K562 (cell line): Measurements from ENCODE around the gene STMND1. TPM values are rescaled to one million over a fixed set of nuclear protein-coding genes. Genes with fewer than 3 reads are reported as not detected.

ENCODE experiments used
- ATAC-seq: fragments of 200-7000 bp; cut with Tn5 transposase; 3 replicates; pipeline ENCODE4 v1.9.1; 2020; ENCODE audit warnings: moderate library complexity
- BruUV-seq: library from RNA; stranded (reverse); fragments of 400-500 nt; replicated peaks from 2 replicates; lab custom pipeline; 2021; lab: Mats Ljungman, UMichigan
- CTCF ChIA-PET: fragments of 300-600 bp; formaldehyde crosslinking; extraction: SDS; loops from one replicate; lab custom pipeline; 2021; ENCODE audit warnings: low intra/inter-chr PET ratio; lab: Yijun Ruan, JAX
- POLR2A ChIA-PET: fragments of 300-600, 350-650 bp; sonication (Branson Sonifier 250); formaldehyde crosslinking; extraction: SDS; loops from one replicate; lab custom pipeline; 2021; ENCODE audit warnings: antibody characterized with exemption, inconsistent platforms; lab: Yijun Ruan, JAX
- DNase-seq, 4 experiments: peaks; one replicate each; pipeline versions ENCODE4 v3.0.0 to v3.0.0-alpha.2; 2011 to 2018; ENCODE audit warnings: low spot score in 3 of 4, mixed read lengths in 3 of 4; ENCODE audit errors: extremely low read depth in 1 of 4
- FAIRE-seq: peaks from 2 replicates; lab custom pipeline; 2011; peaks lifted over from hg19 to GRCh38; lab: Jason Lieb, UNC
- H2AFZ ChIP-seq: 2 replicates; pipeline ENCODE4 v1.6.0; 2011; ENCODE audit warnings: low read depth, low read length, control low read depth, inconsistent platforms
- H3K27ac ChIP-seq: fragments of 200-600 bp; 3 replicates; pipeline ENCODE4 v1.8.0; 2011; ENCODE audit warnings: low read depth, mild to moderate bottlenecking, control low read depth, inconsistent platforms, low read length, moderate library complexity, mixed read lengths; ENCODE audit errors: extremely low read depth
- H3K27me3 ChIP-seq, 2 experiments: fragments of 300-600 bp in 1 of 2; 2 replicates in 1 of 2; 3 replicates in 1 of 2; pipeline versions ENCODE4 v1.6.0 to v1.8.0; 2011; ENCODE audit warnings: inconsistent platforms in 2 of 2, low read length in 2 of 2, mild to moderate bottlenecking in 1 of 2, mixed read lengths in 1 of 2, moderate library complexity in 1 of 2; ENCODE audit not compliant: control insufficient read depth in 2 of 2, insufficient read depth in 2 of 2
- H3K36me3 ChIP-seq: fragments of 300-600 bp; 3 replicates; pipeline ENCODE4 v1.8.0; 2011; ENCODE audit warnings: mild to moderate bottlenecking, low read length, inconsistent platforms; ENCODE audit not compliant: control insufficient read depth, insufficient read depth
- H3K4me1 ChIP-seq, 2 experiments: fragments of 200-600 bp in 1 of 2; replicated peaks in 1 of 2; 2 replicates in 1 of 2; 3 replicates in 1 of 2; pipeline versions ENCODE4 v1.5.1 to v1.8.0; 2011; ENCODE audit warnings: inconsistent platforms in 2 of 2, low read length in 2 of 2, mild to moderate bottlenecking in 1 of 2, mixed read lengths in 1 of 2, moderate library complexity in 1 of 2; ENCODE audit not compliant: control insufficient read depth in 2 of 2, insufficient read depth in 2 of 2
- H3K4me2 ChIP-seq: 2 replicates; pipeline ENCODE4 v1.6.1; 2011; ENCODE audit warnings: low read length, control low read depth, inconsistent platforms, mixed read lengths; ENCODE audit not compliant: insufficient read depth
- H3K4me3 ChIP-seq: fragments of 200-600 bp; sonication (generic), shearing (Covaris generic); 2 replicates; pipeline ENCODE4 v1.5.1; 2016; ENCODE audit warnings: control low read depth, inconsistent platforms
- H3K79me2 ChIP-seq: fragments of 200-600 bp; 3 replicates; pipeline ENCODE4 v1.8.0; 2011; ENCODE audit warnings: low read length, inconsistent platforms; ENCODE audit not compliant: control insufficient read depth, insufficient read depth
- H3K9ac ChIP-seq, 2 experiments: 2 replicates each; pipeline versions ENCODE4 v1.6.0 to v1.6.1; 2011; ENCODE audit warnings: low read depth in 2 of 2, low read length in 2 of 2, control low read depth in 1 of 2, inconsistent platforms in 1 of 2, mild to moderate bottlenecking in 1 of 2, mixed read lengths in 1 of 2; ENCODE audit not compliant: insufficient read depth in 1 of 2
- H3K9me1 ChIP-seq: one replicate; pipeline ENCODE4 v1.6.0; 2011; ENCODE audit warnings: inconsistent platforms, mild to moderate bottlenecking, low read length, moderate library complexity; ENCODE audit not compliant: control insufficient read depth, insufficient read depth
- H3K9me3 ChIP-seq: replicated peaks from 2 replicates; pipeline ENCODE4 v1.5.1; 2011; ENCODE audit warnings: low read depth, low read length, inconsistent platforms; ENCODE audit not compliant: control insufficient read depth, insufficient read depth
- H4K20me1 ChIP-seq: replicated peaks from 2 replicates; pipeline ENCODE4 v1.6.1; 2011; ENCODE audit warnings: low read length, inconsistent platforms, mixed read lengths; ENCODE audit not compliant: control insufficient read depth, insufficient read depth
- CAMTA2 ChIP-seq: fragments of 250-450 bp; sonication (Bioruptor Pico); conservative IDR thresholded peaks from 2 replicates; pipeline ENCODE4 v1.5.1; 2022
- E2F5 ChIP-seq: sonication (generic); formaldehyde crosslinking; IDR thresholded peaks from 2 replicates; pipeline ENCODE4 v1.8.0; 2022; ENCODE audit warnings: mild to moderate bottlenecking, missing genetic modification reagents
- E2F6 ChIP-seq, 2 experiments: IDR thresholded peaks; 2 replicates each; pipeline ENCODE4 v1.6.1; 2011; ENCODE audit warnings: borderline replicate concordance in 1 of 2, control low read depth in 1 of 2, low read depth in 1 of 2, low read length in 1 of 2, mild to moderate bottlenecking in 1 of 2, mixed read lengths in 1 of 2, moderate library complexity in 1 of 2; ENCODE audit not compliant: insufficient read depth in 1 of 2, insufficient read length in 1 of 2, poor library complexity in 1 of 2, severe bottlenecking in 1 of 2; ENCODE audit errors: extremely low read depth in 1 of 2
- ETS1 ChIP-seq: conservative IDR thresholded peaks from 2 replicates; pipeline ENCODE4 v1.6.1; 2011; ENCODE audit warnings: low read depth, mild to moderate bottlenecking, low read length; ENCODE audit not compliant: control insufficient read depth
- FOXO4 ChIP-seq: fragments of 450-650 bp; formaldehyde crosslinking; IDR thresholded peaks from 2 replicates; pipeline ENCODE4 v1.4.0; 2020; ENCODE audit warnings: mild to moderate bottlenecking, moderate library complexity
- FUS ChIP-seq: fragments of 200-400 bp; formaldehyde crosslinking; optimal IDR thresholded peaks from 2 replicates; pipeline ENCODE3; 2017; ENCODE audit warnings: low read depth, low read length
- GATAD2A ChIP-seq: fragments of 450-650 bp; IDR thresholded peaks from 2 replicates; pipeline ENCODE4 v1.6.1; 2017
- GTF2E2 ChIP-seq: fragments of 200-800 bp; sonication (Bioruptor generic); IDR thresholded peaks from 2 replicates; pipeline ENCODE4 v1.6.1; 2016; ENCODE audit warnings: missing genetic modification characterization, missing compliant biosample characterization
- KDM2B ChIP-seq: fragments of 250-450 bp; sonication (Bioruptor Pico); IDR thresholded peaks from 2 replicates; pipeline ENCODE4 v1.8.0; 2021; ENCODE audit warnings: mild to moderate bottlenecking, moderate library complexity
- MLX ChIP-seq, 2 experiments: fragments of 450-650 bp in 1 of 2; sonication (generic) in 1 of 2; formaldehyde crosslinking; conservative IDR thresholded peaks; 2 replicates each; pipeline versions ENCODE4 v1.4.0 to v1.8.1; 2020 to 2022; ENCODE audit warnings: mild to moderate bottlenecking in 1 of 2, missing genetic modification reagents in 1 of 2
- NFRKB ChIP-seq: fragments of 450-650 bp; IDR thresholded peaks from 2 replicates; pipeline ENCODE4 v1.6.1; 2016; ENCODE audit warnings: low read depth
- NR1H2 ChIP-seq: sonication (generic); formaldehyde crosslinking; IDR thresholded peaks from 2 replicates; pipeline ENCODE4 v1.4.0; 2020; ENCODE audit warnings: mild to moderate bottlenecking, missing genetic modification reagents
- PHB ChIP-seq: fragments of 250-450 bp; sonication (Bioruptor Pico); IDR thresholded peaks from 2 replicates; pipeline ENCODE4 v1.5.0; 2021
- RBM15 ChIP-seq: fragments of 200-400 bp; formaldehyde crosslinking; IDR thresholded peaks from 2 replicates; pipeline ENCODE4 v1.6.1; 2018; ENCODE audit warnings: mild to moderate bottlenecking, low read length, moderate library complexity; ENCODE audit not compliant: insufficient read depth
- RUNX1 ChIP-seq: sonication (generic); IDR thresholded peaks from 2 replicates; pipeline ENCODE4 v1.6.1; 2016; ENCODE audit warnings: antibody characterized with exemption, low read depth
- TAF7 ChIP-seq: fragments of 450-650 bp; IDR thresholded peaks from 2 replicates; pipeline ENCODE4 v1.6.1; 2016; ENCODE audit warnings: missing genetic modification characterization, missing compliant biosample characterization
- TCF3 ChIP-seq: sonication (generic); formaldehyde crosslinking; IDR thresholded peaks from 2 replicates; pipeline ENCODE4 v1.4.0; 2020; ENCODE audit warnings: mild to moderate bottlenecking, missing genetic modification reagents
- THRAP3 ChIP-seq: fragments of 450-650 bp; IDR thresholded peaks from 2 replicates; pipeline ENCODE4 v1.6.1; 2016; ENCODE audit warnings: mild to moderate bottlenecking, inconsistent platforms, borderline replicate concordance
- XRCC5 ChIP-seq: fragments of 200-400 bp; formaldehyde crosslinking; IDR thresholded peaks from 2 replicates; pipeline ENCODE4 v1.6.1; 2017; ENCODE audit warnings: low read depth, mild to moderate bottlenecking, low read length
- ZNF224 ChIP-seq: sonication (generic); formaldehyde crosslinking; IDR thresholded peaks from 2 replicates; pipeline ENCODE4 v1.8.0; 2022; ENCODE audit warnings: mild to moderate bottlenecking, missing genetic modification reagents
- WGBS: fragments of 100-300 bp; shearing (Covaris generic); methylation state at CpG from one replicate; pipeline ENCODE4 v1.1.6; 2016; ENCODE audit warnings: low coverage, mixed read lengths; ENCODE audit not compliant: insufficient coverage; ENCODE audit errors: missing lambda C conversion rate; 5-methylcytosine and 5-hydroxymethylcytosine counted together
- in situ Hi-C: fragments of 300-500 bp; cut with MboI; formaldehyde crosslinking; loops from 4 replicates; pipeline ENCODE4 v1.15.0; 2018; ENCODE audit warnings: inconsistent platforms, mixed read lengths
- intact Hi-C: fragments of 100-400 bp; cut with micrococcal nuclease; formaldehyde crosslinking; loops from 2 replicates; pipeline ENCODE4 v1.14.2; 2022
- polyA plus RNA-seq, 8 experiments: library from polyadenylated mRNA; depleted of rRNA in 4 of 8; stranded (reverse) in 5 of 8; unstranded in 3 of 8; fragments of >200 nt; fragmentation: Nextera tagmentation in 2 of 8; fragmentation: Illumina TruSeq in 1 of 8; extraction: Ambion mirVana in 2 of 8; extraction: Trizol in 1 of 8; gene quantifications; 2 replicates each; pipeline versions ENCODE4 v1.2.1 to v1.2.3, GENCODE V29; 2011 to 2014; ENCODE audit warnings: inconsistent platforms in 1 of 8, missing spikeins in 1 of 8
- total RNA-seq, 7 experiments: library from RNA; depleted of rRNA in 6 of 7; stranded (reverse); fragments of >200 nt in 6 of 7; fragmentation: Illumina TruSeq in 2 of 7; extraction: Trizol in 2 of 7; gene quantifications; 2 replicates each; pipeline versions ENCODE4 v1.2.1 to v1.2.3, GENCODE V29; 2011 to 2021; ENCODE audit warnings: low replicate concordance in 1 of 7

STMND1 gene
- total and polyA plus RNA-seq, 9 of the 15 experiments (the other 6 are each of a cell fraction or from before 2014, with no cell fraction given) = not detected

GRCh38 chr6:17096096-17096495 lies 5.8 kb upstream of the STMND1 start:
- intact Hi-C loops = no loop called here
- no TSS peak for BruUV-seq
- no peak for DNase-seq
- TF ChIP-seq GATAD2A = no peak
- no peak for TF ChIP-seq FUS
- no peak for TF ChIP-seq ETS1
- no peak for TF ChIP-seq GTF2E2 (tag)
- no peak for TF ChIP-seq KDM2B (CRISPR knock-in tag)
- TF ChIP-seq NR1H2 = no peak
- TF ChIP-seq ZNF224 = no peak
- TF ChIP-seq TAF7 = no peak
- TF ChIP-seq XRCC5 = no peak
- no peak for TF ChIP-seq CAMTA2
- no peak for TF ChIP-seq PHB (CRISPR knock-in tag)
- TF ChIP-seq TCF3 = no peak
- no peak for TF ChIP-seq THRAP3
- no peak for TF ChIP-seq E2F6 (IDR thresholded peaks at IDR 0.05; ENCODE audit: borderline replicate concordance in 1 of 2, extremely low read depth in 1 of 2, insufficient read depth in 1 of 2, insufficient read length in 1 of 2, low read depth in 1 of 2, low read length in 1 of 2, poor library complexity in 1 of 2, severe bottlenecking in 1 of 2)
- no peak for TF ChIP-seq E2F5 (CRISPR knock-in tag)
- TF ChIP-seq RBM15 = no peak
- TF ChIP-seq RUNX1 = no peak
- no peak for TF ChIP-seq NFRKB
- no peak for TF ChIP-seq FOXO4 (CRISPR knock-in tag)
- TF ChIP-seq MLX (CRISPR knock-in tag; conservative IDR thresholded peaks at IDR 0.05) = no peak
- TF ChIP-seq, all 486 proteins: peak for 0
- Histone ChIP-seq H3K27ac (no peak overlapping the region), H4K20me1 (no peaks in the 10 kb centered on the region), H3K4me1 (no peaks in the 10 kb centered on the region), H3K27me3 (peaks cover 2 to 6% of the 10 kb centered on the region in 2 experiments; a peak in 3 of 5 replicates), H3K79me2 (no peaks in the 10 kb centered on the region), H3K9ac (no peak overlapping the region), H3K36me3 (no peaks in the 10 kb centered on the region), H3K9me1 (no peaks in the 10 kb centered on the region), H3K4me3 (no peak overlapping the region), H3K9me3 (no peaks in the 10 kb centered on the region), H3K4me2 (no peak overlapping the region), H2AFZ (no peak overlapping the region)
- in situ Hi-C loops = no loop called here
- CTCF ChIA-PET = no interaction called here
- POLR2A ChIA-PET = interaction anchor here (0.6 kb wide), 2 partner anchors 301 to 389 kb away, joined by 3 read pairs; no protein-coding TSS in a partner anchor
- ATAC-seq (no peak), FAIRE-seq (no peak)
- 0% methylated on average over 6 of the region's 6 CpGs for WGBS
